Endothelial cell of umbilical vein (primary cell): ENCODE measurements around the gene RASAL1. TPM values are rescaled to one million over a fixed set of nuclear protein-coding genes. Genes with fewer than 3 reads are reported as not detected.

Experiments used
- BruUV-seq: library from RNA; stranded (reverse); fragments of 400-500 nt; replicated peaks from 2 replicates; lab custom pipeline; 2021; lab: Mats Ljungman, UMichigan
- CTCF ChIA-PET: fragments of 300-600, 350-600 bp; sonication (Branson Sonifier 250); formaldehyde crosslinking; loops from one replicate; lab custom pipeline; 2021; ENCODE audit warnings: antibody characterized with exemption, inconsistent platforms; lab: Charles Lee
- POLR2A ChIA-PET: fragments of 300-600, 350-600 bp; sonication (Branson Sonifier 250); formaldehyde crosslinking; loops from one replicate; lab custom pipeline; 2021; ENCODE audit warnings: antibody characterized with exemption, inconsistent platforms; lab: Charles Lee
- DNase-seq: peaks from one replicate; pipeline ENCODE4 v3.0.0-alpha.2; 2011; ENCODE audit warnings: low read depth, low spot score
- FAIRE-seq: peaks from 2 replicates; lab custom pipeline; 2011; peaks lifted over from hg19 to GRCh38; lab: Jason Lieb, UNC
- H2AFZ ChIP-seq: 2 replicates; pipeline ENCODE4 v1.6.0; 2012; ENCODE audit warnings: low read depth, low read length, control low read depth, inconsistent platforms
- H3K27ac ChIP-seq: 2 replicates; pipeline ENCODE4 v1.5.1; 2011; ENCODE audit warnings: low read depth, mild to moderate bottlenecking, control low read depth, low read length, moderate library complexity; ENCODE audit not compliant: insufficient read depth
- H3K27me3 ChIP-seq, 2 experiments: 2 replicates each; pipeline versions ENCODE4 v1.6.0 to v1.6.1; 2011; ENCODE audit warnings: low read length in 2 of 2, mixed read lengths in 1 of 2; ENCODE audit not compliant: control insufficient read depth in 2 of 2, insufficient read depth in 2 of 2
- H3K36me3 ChIP-seq, 2 experiments: 2 replicates in 1 of 2; 3 replicates in 1 of 2; pipeline ENCODE4 v1.5.1; 2011; ENCODE audit warnings: low read length in 2 of 2, mild to moderate bottlenecking in 1 of 2, moderate library complexity in 1 of 2; ENCODE audit not compliant: control insufficient read depth in 2 of 2, insufficient read depth in 2 of 2; ENCODE audit errors: extremely low read depth in 1 of 2
- H3K4me1 ChIP-seq: 3 replicates; pipeline ENCODE4 v1.5.1; 2011; ENCODE audit warnings: mild to moderate bottlenecking, low read length; ENCODE audit not compliant: control insufficient read depth, insufficient read depth; ENCODE audit errors: extremely low read depth
- H3K4me2 ChIP-seq: 2 replicates; pipeline ENCODE4 v1.6.1; 2011; ENCODE audit warnings: low read length, control low read depth, mixed read lengths; ENCODE audit not compliant: insufficient read depth
- H3K4me3 ChIP-seq, 3 experiments: fragments of 200-600 bp in 1 of 3; sonication (generic), shearing (Covaris generic) in 1 of 3; replicated peaks in 1 of 3; 2 replicates each; pipeline ENCODE4 v1.5.1; 2011 to 2016; ENCODE audit warnings: control low read depth in 3 of 3, low read length in 3 of 3, mild to moderate bottlenecking in 2 of 3, inconsistent platforms in 1 of 3, low read depth in 1 of 3, moderate library complexity in 1 of 3; ENCODE audit not compliant: insufficient read depth in 1 of 3
- H3K79me2 ChIP-seq: 2 replicates; pipeline ENCODE4 v1.6.0; 2012; ENCODE audit warnings: low read length, inconsistent platforms; ENCODE audit not compliant: control insufficient read depth, insufficient read depth
- H3K9ac ChIP-seq: replicated peaks from 2 replicates; pipeline ENCODE3; 2011; ENCODE audit warnings: low read length, control low read depth; ENCODE audit not compliant: insufficient read depth; ENCODE audit errors: extremely low read depth
- H3K9me1 ChIP-seq: replicated peaks from 3 replicates; pipeline ENCODE4 v1.6.0; 2011; ENCODE audit warnings: mild to moderate bottlenecking, low read length; ENCODE audit not compliant: control insufficient read depth, insufficient read depth; ENCODE audit errors: extremely low read depth
- H3K9me3 ChIP-seq: replicated peaks from 2 replicates; pipeline ENCODE4 v1.5.1; 2012; ENCODE audit warnings: low read length, inconsistent platforms; ENCODE audit not compliant: control insufficient read depth, insufficient read depth
- H4K20me1 ChIP-seq: replicated peaks from 2 replicates; pipeline ENCODE3; 2011; ENCODE audit warnings: mild to moderate bottlenecking, low read length; ENCODE audit not compliant: control insufficient read depth, insufficient read depth; ENCODE audit errors: extremely low read depth
- GATA2 ChIP-seq: IDR thresholded peaks from 2 replicates; pipeline ENCODE4 v1.7.0; 2011; ENCODE audit warnings: low read depth, mild to moderate bottlenecking, moderate library complexity, mixed read lengths, low read length; ENCODE audit not compliant: insufficient read length, insufficient read depth
- JUN ChIP-seq: IDR thresholded peaks from 2 replicates; pipeline ENCODE4 v1.6.1; 2011; ENCODE audit warnings: borderline replicate concordance, low read depth; ENCODE audit not compliant: insufficient read length, insufficient read depth
- MYC ChIP-seq: IDR thresholded peaks from one replicate; pipeline ENCODE4 v1.6.1; 2011; ENCODE audit warnings: mild to moderate bottlenecking, low read depth, low read length
- POLR2A ChIP-seq: IDR thresholded peaks from 2 replicates; pipeline ENCODE4 v1.6.1; 2012; ENCODE audit warnings: low read depth, mild to moderate bottlenecking, control low read depth, low read length
- POLR2AphosphoS5 ChIP-seq: IDR thresholded peaks from 2 replicates; pipeline ENCODE4 v1.6.1; 2012; ENCODE audit warnings: low read depth, mild to moderate bottlenecking, control low read depth, low read length, moderate library complexity; ENCODE audit not compliant: insufficient read depth
- dilution Hi-C: fragments of 300-500 bp; cut with MboI; formaldehyde crosslinking; loops from one replicate; pipeline ENCODE4 v1.15.0; 2019; ENCODE audit warnings: low sequenced_read_pairs; ENCODE audit not compliant: extremely low pct_ligation_motif_present
- intact Hi-C: fragments of 100-400 bp; cut with micrococcal nuclease; formaldehyde crosslinking; loops from one replicate; pipeline ENCODE4 v1.10.0; 2022
- polyA plus RNA-seq, 4 experiments: library from polyadenylated mRNA; depleted of rRNA in 3 of 4; stranded (reverse) in 3 of 4; unstranded in 1 of 4; fragments of >200 nt; gene quantifications; 2 replicates each; pipeline versions ENCODE4 v1.2.1 to v1.2.3, GENCODE V29; 2011 to 2012; ENCODE audit warnings: missing spikeins in 1 of 4
- total RNA-seq: library from RNA; stranded (reverse); gene quantifications from 2 replicates; pipeline ENCODE4 v1.2.3, GENCODE V29; 2021
- TF ChIP-seq, protein P1 (sequence below), 2 donors: IDR thresholded peaks; 1 replicate in 1 of 2; 2 replicates in 1 of 2; pipeline ENCODE4 v1.5.1; 2011; ENCODE audit warnings: low read length in 2 of 2, mild to moderate bottlenecking in 2 of 2, moderate library complexity in 2 of 2, control low read depth in 1 of 2, inconsistent platforms in 1 of 2, low read depth in 1 of 2; ENCODE audit not compliant: insufficient read depth in 1 of 2; ENCODE audit errors: extremely low read depth in 1 of 2

The RASAL1 gene
- total and polyA plus RNA-seq, 2 donors (not counting 3 experiments of a cell fraction or from before 2014, with no cell fraction given), result not detected

- Histone ChIP-seq H3K79me2 (no peaks in the 10 kb centered on the region), H3K9me1 (no peaks in the 10 kb centered on the region), H4K20me1 (no peaks in the 10 kb centered on the region), H3K4me3 (no peak overlapping the region), H3K4me1 (no peaks in the 10 kb centered on the region), H3K9me3 (no peaks in the 10 kb centered on the region), H3K4me2 (no peak overlapping the region), H3K9ac (no peak overlapping the region), H3K36me3 (no peaks in the 10 kb centered on the region), H2AFZ (no peak overlapping the region), H3K27ac (no peak overlapping the region), H3K27me3 (peaks cover 8 to 10% of the 10 kb centered on the region in 2 experiments)
- dilution Hi-C loops (no loop called here), intact Hi-C loops (no loop called here)
- DNase-seq (no peak), FAIRE-seq (no peak)
- POLR2A ChIA-PET, result no interaction called here
- BruUV-seq, result no TSS peak
- TF ChIP-seq GATA2 (no peak), JUN (no peak)
- CTCF ChIA-PET, result no interaction called here
These were observed 52.9 kb downstream of the RASAL1 start for GRCh38 chr12:113082486-113083148.

DNA sequence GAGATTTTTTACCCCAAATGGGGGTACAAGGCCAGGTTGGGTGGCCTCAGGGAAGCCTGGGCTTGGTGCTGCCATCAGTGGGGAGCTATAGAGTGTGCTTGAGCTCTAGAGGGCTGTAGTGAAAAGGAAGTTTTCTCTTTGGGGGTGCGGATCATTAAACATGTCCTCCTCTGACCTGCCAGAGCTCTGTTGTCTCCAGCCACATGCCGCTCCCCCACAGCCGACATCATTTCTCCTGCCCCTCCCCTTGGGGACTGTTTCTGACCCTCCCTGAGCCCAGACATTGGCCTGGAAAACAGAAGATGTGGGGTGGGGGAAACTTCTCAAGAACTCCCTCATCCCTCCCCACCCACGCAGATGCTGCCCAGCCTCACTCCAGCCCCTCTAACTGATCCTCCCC is 53.7 kb downstream of the RASAL1 start:
- POLR2A ChIA-PET, result no interaction called here
- Histone ChIP-seq H3K9me3 (no peaks in the 10 kb centered on the region), H3K4me3 (no peak overlapping the region), H4K20me1 (no peaks in the 10 kb centered on the region), H3K9me1 (no peaks in the 10 kb centered on the region), H3K4me1 (no peaks in the 10 kb centered on the region), H3K79me2 (no peaks in the 10 kb centered on the region), H3K27me3 (peaks cover 8 to 14% of the 10 kb centered on the region in 2 experiments), H3K27ac (no peak overlapping the region), H2AFZ (no peak overlapping the region), H3K4me2 (no peak overlapping the region), H3K9ac (no peak overlapping the region), H3K36me3 (no peaks in the 10 kb centered on the region)
- CTCF ChIA-PET, result interaction anchor here (1.1 kb wide), 1 partner anchor 89 kb away, joined by 3 read pairs; no protein-coding TSS in a partner anchor
- intact Hi-C loops, result no loop called here
- DNase-seq, result no peak
- dilution Hi-C loops, result no loop called here
- no TSS peak for BruUV-seq
- no peak for FAIRE-seq
- no peak for TF ChIP-seq POLR2A
- TF ChIP-seq MYC, result no peak
- no peak for TF ChIP-seq JUN
- no peak for TF ChIP-seq POLR2AphosphoS5
- TF ChIP-seq, protein P1, sequence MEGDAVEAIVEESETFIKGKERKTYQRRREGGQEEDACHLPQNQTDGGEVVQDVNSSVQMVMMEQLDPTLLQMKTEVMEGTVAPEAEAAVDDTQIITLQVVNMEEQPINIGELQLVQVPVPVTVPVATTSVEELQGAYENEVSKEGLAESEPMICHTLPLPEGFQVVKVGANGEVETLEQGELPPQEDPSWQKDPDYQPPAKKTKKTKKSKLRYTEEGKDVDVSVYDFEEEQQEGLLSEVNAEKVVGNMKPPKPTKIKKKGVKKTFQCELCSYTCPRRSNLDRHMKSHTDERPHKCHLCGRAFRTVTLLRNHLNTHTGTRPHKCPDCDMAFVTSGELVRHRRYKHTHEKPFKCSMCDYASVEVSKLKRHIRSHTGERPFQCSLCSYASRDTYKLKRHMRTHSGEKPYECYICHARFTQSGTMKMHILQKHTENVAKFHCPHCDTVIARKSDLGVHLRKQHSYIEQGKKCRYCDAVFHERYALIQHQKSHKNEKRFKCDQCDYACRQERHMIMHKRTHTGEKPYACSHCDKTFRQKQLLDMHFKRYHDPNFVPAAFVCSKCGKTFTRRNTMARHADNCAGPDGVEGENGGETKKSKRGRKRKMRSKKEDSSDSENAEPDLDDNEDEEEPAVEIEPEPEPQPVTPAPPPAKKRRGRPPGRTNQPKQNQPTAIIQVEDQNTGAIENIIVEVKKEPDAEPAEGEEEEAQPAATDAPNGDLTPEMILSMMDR (IDR thresholded peaks at IDR 0.05; ENCODE audit: extremely low read depth in 1 of 2, insufficient read depth in 1 of 2, low read depth in 1 of 2, low read length in 2 of 2), result no peak
